ENCODE data around the gene IL17RE. TPM values are rescaled to one million over a fixed set of nuclear protein-coding genes. Genes with fewer than 3 reads are reported as not detected.
"Not testable (repeated sequence)": the region's sequence is repeated elsewhere in the genome, so short reads cannot be mapped to it uniquely, and the experiment has no call there.

The IL17RE gene
- total RNA-seq, result 22.6 TPM
- long read RNA-seq, partial matches to known transcripts, result 0 of 1 reads
- long read RNA-seq, other reads (novel, unspliced or antisense), result 1 of 1 reads

GRCh38 chr3:9902372-9903237, at the start of gene IL17RE:
IL17RE (plus strand) TSS chr3:9902848; CDS start chr3:9902933, 85 bp downstream.
- ATAC-seq (peak; percentile 88), DNase-seq (peak; percentile 86)
- H3K27me3 ChIP-seq, result no peaks in the 10 kb centered on the region
- intact Hi-C loops (cut with DNase I), result no loop called here
- TF ChIP-seq CTCF (IDR thresholded peaks at IDR 0.05), result no peak
- H3K4me1 ChIP-seq, result peaks cover 15% of the 10 kb centered on the region
- peak within 1 kb of the TSS; percentile 55 for H3K4me3 ChIP-seq
- H3K36me3 ChIP-seq, result peaks cover 4% of the 10 kb centered on the region
- H3K27ac ChIP-seq, result peak within 1 kb of the TSS; percentile 72
- H3K9me3 ChIP-seq, result no peaks in the 10 kb centered on the region

GRCh38 chr3:9854291-9854940, 48.2 kb upstream of the IL17RE start:
- H3K27me3 ChIP-seq; intact Hi-C loops (cut with DNase I); H3K36me3 ChIP-seq; DNase-seq; H3K9me3 ChIP-seq; H3K27ac ChIP-seq; H3K4me3 ChIP-seq: not testable (repeated sequence)
- H3K4me1 ChIP-seq, result peaks cover 12% of the 10 kb centered on the region
- peak; percentile 26 for ATAC-seq

GRCh38 chr3:9855594-9855993, 47.1 kb upstream of the IL17RE start:
- TF ChIP-seq CTCF (IDR thresholded peaks at IDR 0.05), result no peak
- no peaks in the 10 kb centered on the region for H3K9me3 ChIP-seq
- no peak overlapping the region for H3K4me3 ChIP-seq
- no peaks in the 10 kb centered on the region for H3K27me3 ChIP-seq
- ATAC-seq (no peak), DNase-seq (no peak)
- intact Hi-C loops (cut with DNase I), result no loop called here
- peaks cover 12% of the 10 kb centered on the region for H3K4me1 ChIP-seq
- H3K36me3 ChIP-seq, result no peaks in the 10 kb centered on the region
- no peak overlapping the region for H3K27ac ChIP-seq

- Histone ChIP-seq H3K27ac (no peak overlapping the region), H3K36me3 (no peaks in the 10 kb centered on the region), H3K4me1 (peaks cover 19% of the 10 kb centered on the region), H3K27me3 (no peaks in the 10 kb centered on the region), H3K4me3 (no peak overlapping the region), H3K9me3 (no peaks in the 10 kb centered on the region)
- no peak for TF ChIP-seq CTCF (IDR thresholded peaks at IDR 0.05)
- no peak for ATAC-seq
- no peak for DNase-seq
- intact Hi-C loops (cut with DNase I), result no loop called here
Measured at GRCh38 chr3:9859530-9860025, 43.1 kb upstream of the IL17RE start.

GRCh38 chr3:9861201-9861600, 41.4 kb upstream of the IL17RE start:
- H3K4me3 ChIP-seq, result no peak overlapping the region
- ATAC-seq (no peak), DNase-seq (no peak)
- intact Hi-C loops (cut with DNase I), result no loop called here
- peaks cover 27% of the 10 kb centered on the region for H3K4me1 ChIP-seq
- H3K27me3 ChIP-seq, result no peaks in the 10 kb centered on the region
- no peaks in the 10 kb centered on the region for H3K9me3 ChIP-seq
- no peak for TF ChIP-seq CTCF (IDR thresholded peaks at IDR 0.05)
- no peak overlapping the region for H3K27ac ChIP-seq
- no peaks in the 10 kb centered on the region for H3K36me3 ChIP-seq

GRCh38 chr3:9861626-9862130, 41.0 kb upstream of the IL17RE start:
- DNase-seq (no peak), ATAC-seq (peak; percentile 50)
- no peak overlapping the region for H3K27ac ChIP-seq
- H3K9me3 ChIP-seq, result no peaks in the 10 kb centered on the region
- H3K36me3 ChIP-seq, result no peaks in the 10 kb centered on the region
- no peaks in the 10 kb centered on the region for H3K27me3 ChIP-seq
- H3K4me3 ChIP-seq, result no peak overlapping the region
- peaks cover 27% of the 10 kb centered on the region for H3K4me1 ChIP-seq
- intact Hi-C loops (cut with DNase I), result no loop called here
- TF ChIP-seq CTCF (IDR thresholded peaks at IDR 0.05), result no peak
